Colonic mucosa (tissue), 4 donors: Measurements from ENCODE around the gene PGP. TPM values are rescaled to one million over a fixed set of nuclear protein-coding genes. Genes with fewer than 3 reads are reported as not detected.

Source experiments
- DNase-seq: peaks from one replicate; pipeline ENCODE4 v3.0.0-alpha.2; 2020
- H3K27ac ChIP-seq: fragments of 200-600 bp; one replicate; pipeline ENCODE4 v1.8.0; 2021
- H3K27me3 ChIP-seq: fragments of 200-600 bp; one replicate; pipeline ENCODE4 v1.8.0; 2021
- H3K36me3 ChIP-seq: fragments of 200-600 bp; one replicate; pipeline ENCODE4 v1.8.0; 2021
- H3K4me1 ChIP-seq: fragments of 200-600 bp; one replicate; pipeline ENCODE4 v1.8.0; 2021; ENCODE audit warnings: mild to moderate bottlenecking
- H3K4me3 ChIP-seq: fragments of 200-600 bp; one replicate; pipeline ENCODE4 v1.8.0; 2021
- H3K9ac ChIP-seq, 2 donors: one replicate each; pipeline ENCODE4 v1.7.0; 2013; ENCODE audit warnings: control low read depth in 2 of 2, low read depth in 2 of 2, low read length in 2 of 2
- H3K9me3 ChIP-seq: fragments of 200-600 bp; one replicate; pipeline ENCODE4 v1.8.0; 2021
- CTCF ChIP-seq: fragments of 200-600 bp; IDR thresholded peaks from one replicate; pipeline ENCODE4 v1.8.0; 2022; ENCODE audit warnings: antibody characterized with exemption, mild to moderate bottlenecking
- intact Hi-C: fragments of 100-400 bp; cut with DNase I; formaldehyde crosslinking; loops from one replicate; pipeline ENCODE4 v1.14.1; 2022
- total RNA-seq, 2 donors: library from RNA; stranded (reverse); fragmentation: NEBNext Ultra II Directional in 1 of 2; extraction: Animal tissue kit (Norgen Biotek cat#: 25700) in 1 of 2; gene quantifications; one replicate each; pipeline ENCODE4 v1.2.1, GENCODE V29; 2021
- donor health status: healthy.
- donor health status: DM: no; HTN: no; CAD: no.
- donor health status: DM: no; HTN: no; CAD: no.

The PGP gene
- total RNA-seq, 2 donors from 2014 or later: 17.1 to 37.3 TPM

DNA sequence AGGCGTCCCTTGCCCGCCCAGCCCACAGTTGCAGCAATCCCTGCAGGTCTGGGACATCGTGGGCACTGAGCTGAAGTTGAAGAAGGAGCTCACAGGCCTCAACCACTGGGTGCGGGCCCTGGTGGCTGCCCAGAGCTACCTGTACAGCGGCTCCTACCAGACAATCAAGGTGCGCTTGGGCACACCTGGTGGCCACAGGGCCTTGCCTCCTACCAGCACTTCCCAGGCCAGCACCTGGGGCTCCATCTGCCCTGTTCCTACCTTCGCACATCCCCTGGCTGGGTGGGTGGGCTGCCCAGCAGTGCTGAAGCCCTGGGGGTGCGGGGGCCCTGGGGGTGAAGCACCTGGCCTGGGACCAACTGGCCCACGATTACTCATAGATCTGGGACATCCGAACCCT lies 39.2 kb downstream of the PGP start:
- Histone ChIP-seq H3K4me1 (no peaks in the 10 kb centered on the region), H3K9ac (no peak overlapping the region), H3K27me3 (no peaks in the 10 kb centered on the region), H3K4me3 (no peak overlapping the region), H3K27ac (no peak overlapping the region), H3K36me3 (peaks cover 10% of the 10 kb centered on the region), H3K9me3 (no peaks in the 10 kb centered on the region)
- no peak for TF ChIP-seq CTCF
- intact Hi-C loops: no loop called here
- no peak for DNase-seq

DNA sequence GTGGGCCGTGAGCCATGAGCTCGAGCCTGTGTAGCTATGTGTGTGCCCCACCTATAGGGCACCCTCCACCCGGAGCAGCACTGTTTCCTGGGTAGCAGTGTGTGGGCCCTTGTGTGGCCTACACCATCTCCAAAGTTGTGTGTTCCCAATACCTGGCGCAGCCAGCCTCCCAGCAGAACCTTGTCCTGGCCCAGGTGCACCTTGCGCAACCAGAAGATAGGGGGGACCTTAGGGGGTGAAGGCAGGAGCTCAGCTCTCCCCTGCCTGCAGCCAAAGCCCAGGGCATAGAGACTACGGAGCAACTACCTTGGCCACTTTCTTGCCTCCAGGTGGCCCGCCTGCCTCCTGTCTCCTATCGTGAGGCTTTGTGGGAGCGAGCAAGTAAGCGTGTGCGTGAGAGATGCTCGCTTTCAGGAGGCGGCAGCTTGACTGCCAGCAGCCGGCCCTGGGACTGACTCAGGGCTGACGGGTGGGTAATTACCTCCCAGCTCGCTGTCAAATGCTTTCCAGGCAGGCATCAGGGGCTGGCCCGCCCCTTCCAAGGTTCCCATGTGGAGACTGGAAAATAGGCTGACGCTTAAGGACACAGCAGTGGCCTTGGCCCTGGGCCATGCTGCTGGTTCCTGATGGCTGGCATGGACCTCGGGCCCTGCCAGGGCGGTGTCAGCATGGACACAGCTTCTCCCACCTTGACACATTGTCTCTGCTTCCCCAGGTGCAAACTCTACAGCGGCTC lies 40.1 kb downstream of the PGP start:
- no peak overlapping the region for H3K9ac ChIP-seq
- intact Hi-C loops: no loop called here
- peaks cover 10% of the 10 kb centered on the region for H3K36me3 ChIP-seq
- H3K27ac ChIP-seq: no peak overlapping the region
- no peaks in the 10 kb centered on the region for H3K9me3 ChIP-seq
- no peaks in the 10 kb centered on the region for H3K27me3 ChIP-seq
- no peak for DNase-seq
- no peak for TF ChIP-seq CTCF
- no peak overlapping the region for H3K4me3 ChIP-seq
- no peaks in the 10 kb centered on the region for H3K4me1 ChIP-seq

DNA sequence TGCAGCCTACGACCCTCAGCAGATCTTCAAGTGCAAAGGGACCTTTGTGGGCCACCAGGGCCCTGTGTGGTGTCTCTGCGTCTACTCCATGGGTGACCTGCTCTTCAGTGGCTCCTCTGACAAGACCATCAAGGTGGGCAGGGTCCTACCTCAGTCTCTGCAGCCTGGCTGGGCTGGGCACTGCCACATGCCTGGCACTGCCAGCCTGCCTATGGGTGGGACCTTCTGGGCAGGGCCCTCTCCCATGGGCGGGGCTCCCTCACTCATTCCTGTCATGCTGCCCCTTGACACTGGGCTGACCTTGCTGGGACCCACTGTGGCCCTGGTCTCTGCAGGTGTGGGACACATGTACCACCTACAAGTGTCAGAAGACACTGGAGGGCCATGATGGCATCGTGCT lies 40.7 kb downstream of the PGP start:
- Histone ChIP-seq H3K36me3 (peaks cover 10% of the 10 kb centered on the region), H3K27me3 (no peaks in the 10 kb centered on the region), H3K9me3 (no peaks in the 10 kb centered on the region), H3K9ac (no peak overlapping the region), H3K4me1 (no peaks in the 10 kb centered on the region), H3K4me3 (no peak overlapping the region), H3K27ac (no peak overlapping the region)
- DNase-seq: no peak
- intact Hi-C loops: no loop called here
- TF ChIP-seq CTCF: no peak

GRCh38 chr16:2173366-2173765 lies 41.3 kb downstream of the PGP start:
- H3K4me1 ChIP-seq: no peaks in the 10 kb centered on the region
- TF ChIP-seq CTCF: no peak
- DNase-seq: no peak
- no peak overlapping the region for H3K27ac ChIP-seq
- H3K9ac ChIP-seq: no peak overlapping the region
- no peaks in the 10 kb centered on the region for H3K9me3 ChIP-seq
- peaks cover 10% of the 10 kb centered on the region for H3K36me3 ChIP-seq
- no peaks in the 10 kb centered on the region for H3K27me3 ChIP-seq
- intact Hi-C loops: no loop called here
- no peak overlapping the region for H3K4me3 ChIP-seq

GRCh38 chr16:2172688-2173335 lies 41.8 kb downstream of the PGP start:
- no peak for DNase-seq
- no peak for TF ChIP-seq CTCF
- intact Hi-C loops: no loop called here
- H3K9me3 ChIP-seq: no peaks in the 10 kb centered on the region
- H3K27ac ChIP-seq: no peak overlapping the region
- H3K4me1 ChIP-seq: no peaks in the 10 kb centered on the region
- H3K27me3 ChIP-seq: no peaks in the 10 kb centered on the region
- peaks cover 11% of the 10 kb centered on the region for H3K36me3 ChIP-seq
- H3K4me3 ChIP-seq: no peak overlapping the region
- H3K9ac ChIP-seq: no peak overlapping the region
